IMR-90 (cell line): Measurements from ENCODE around the gene POLE3. TPM values are rescaled to one million over a fixed set of nuclear protein-coding genes. Genes with fewer than 3 reads are reported as not detected.

Experiments
- ATAC-seq: fragments of 200-7000 bp; cut with Tn5 transposase; 2 replicates; pipeline ENCODE4 v1.9.1; 2020; ENCODE audit warnings: low read depth, mild to moderate bottlenecking, moderate library complexity
- BruUV-seq: library from RNA; stranded (reverse); fragments of 400-500 nt; replicated peaks from 2 replicates; lab custom pipeline; 2021; lab: Mats Ljungman, UMichigan
- CTCF ChIA-PET: fragments of 300-600 bp; formaldehyde crosslinking; extraction: SDS; loops from one replicate; lab custom pipeline; 2021; ENCODE audit warnings: antibody characterized with exemption; lab: Yijun Ruan, JAX
- POLR2A ChIA-PET: fragments of 300-600 bp; sonication (Branson Sonifier 250); formaldehyde crosslinking; loops from one replicate; lab custom pipeline; 2022; ENCODE audit warnings: antibody characterized with exemption; ENCODE audit not compliant: unreplicated experiment; lab: Charles Lee
- DNase-seq: peaks from one replicate; pipeline ENCODE4 v3.0.0; 2013
- H2AFZ ChIP-seq: replicated peaks from 2 replicates; pipeline ENCODE3; 2013; ENCODE audit warnings: low read length, mild to moderate bottlenecking; ENCODE audit not compliant: poor library complexity
- H2AK5ac ChIP-seq: 2 replicates; pipeline ENCODE4 v1.6.1; 2013; ENCODE audit warnings: low read depth, low read length, inconsistent platforms
- H2AK9ac ChIP-seq: replicated peaks from 2 replicates; pipeline ENCODE3; 2013; ENCODE audit warnings: mild to moderate bottlenecking, low read depth, low read length, moderate library complexity; ENCODE audit not compliant: poor library complexity
- H2BK120ac ChIP-seq: 2 replicates; pipeline ENCODE4 v1.6.1; 2013; ENCODE audit warnings: low read depth, low read length, inconsistent platforms
- H2BK15ac ChIP-seq: 3 replicates; pipeline ENCODE4 v1.6.1; 2013; ENCODE audit warnings: low read depth, low read length, inconsistent platforms
- H2BK20ac ChIP-seq: 2 replicates; pipeline ENCODE4 v1.6.1; 2013; ENCODE audit warnings: low read depth, mild to moderate bottlenecking, inconsistent platforms, low read length, moderate library complexity
- H2BK5ac ChIP-seq: 2 replicates; pipeline ENCODE4 v1.6.1; 2013; ENCODE audit warnings: mild to moderate bottlenecking, low read depth, low read length, inconsistent platforms; ENCODE audit not compliant: poor library complexity, severe bottlenecking
- H3K14ac ChIP-seq: replicated peaks from 2 replicates; pipeline ENCODE4 v1.6.1; 2013; ENCODE audit warnings: low read depth, low read length, inconsistent platforms
- H3K18ac ChIP-seq: 2 replicates; pipeline ENCODE4 v1.6.1; 2013; ENCODE audit warnings: low read depth, low read length, control low read depth
- H3K23ac ChIP-seq: 2 replicates; pipeline ENCODE4 v1.6.1; 2013; ENCODE audit warnings: low read depth, low read length, inconsistent platforms
- H3K27ac ChIP-seq: 2 replicates; pipeline ENCODE4 v1.5.1; 2013; ENCODE audit warnings: mild to moderate bottlenecking, control low read depth, low read length; ENCODE audit not compliant: insufficient read depth
- H3K27me3 ChIP-seq: 2 replicates; pipeline ENCODE4 v1.6.1; 2013; ENCODE audit warnings: low read length; ENCODE audit not compliant: control insufficient read depth, insufficient read depth
- H3K36me3 ChIP-seq: 2 replicates; pipeline ENCODE4 v1.6.1; 2013; ENCODE audit warnings: low read length, mixed read lengths; ENCODE audit not compliant: control insufficient read depth, insufficient read depth
- H3K4ac ChIP-seq: 2 replicates; pipeline ENCODE4 v1.6.1; 2013; ENCODE audit warnings: low read depth, low read length, inconsistent platforms
- H3K4me1 ChIP-seq: 2 replicates; pipeline ENCODE4 v1.6.1; 2013; ENCODE audit warnings: low read length, mixed read lengths; ENCODE audit not compliant: control insufficient read depth, insufficient read depth
- H3K4me2 ChIP-seq: 2 replicates; pipeline ENCODE4 v1.6.1; 2013; ENCODE audit warnings: low read depth, mild to moderate bottlenecking, control low read depth, low read length, moderate library complexity
- H3K4me3 ChIP-seq: 2 replicates; pipeline ENCODE4 v1.5.1; 2013; ENCODE audit warnings: low read depth, mild to moderate bottlenecking, control low read depth, low read length, moderate library complexity; ENCODE audit not compliant: insufficient read depth
- H3K56ac ChIP-seq: 2 replicates; pipeline ENCODE4 v1.6.1; 2013; ENCODE audit warnings: low read length, inconsistent platforms; ENCODE audit not compliant: insufficient read depth; ENCODE audit errors: extremely low read depth
- H3K79me1 ChIP-seq, 2 experiments: 2 replicates each; pipeline ENCODE4 v1.6.1; 2013; ENCODE audit warnings: low read length in 2 of 2, inconsistent platforms in 1 of 2, low read depth in 1 of 2
- H3K9ac ChIP-seq: 2 replicates; pipeline ENCODE4 v1.6.1; 2013; ENCODE audit warnings: low read depth, low read length, control low read depth
- H3K9me1 ChIP-seq: 2 replicates; pipeline ENCODE4 v1.6.1; 2013; ENCODE audit warnings: low read length, inconsistent platforms; ENCODE audit not compliant: insufficient read depth
- H3K9me3 ChIP-seq: 2 replicates; pipeline ENCODE4 v1.6.1; 2013; ENCODE audit warnings: low read length; ENCODE audit not compliant: control insufficient read depth, insufficient read depth
- H4K20me1 ChIP-seq: 2 replicates; pipeline ENCODE4 v1.6.1; 2013; ENCODE audit warnings: low read length, inconsistent platforms; ENCODE audit not compliant: insufficient read depth
- H4K5ac ChIP-seq: 2 replicates; pipeline ENCODE4 v1.6.1; 2013; ENCODE audit warnings: mild to moderate bottlenecking, low read depth, low read length, control low read depth
- H4K8ac ChIP-seq, 2 experiments: 2 replicates each; pipeline ENCODE4 v1.6.1; 2013; ENCODE audit warnings: low read depth in 2 of 2, low read length in 2 of 2, control low read depth in 1 of 2, inconsistent platforms in 1 of 2
- H4K91ac ChIP-seq: 2 replicates; pipeline ENCODE4 v1.6.1; 2013; ENCODE audit warnings: low read depth, low read length, inconsistent platforms; ENCODE audit not compliant: insufficient read depth
- BHLHE40 ChIP-seq: fragments of 150-350 bp; IDR thresholded peaks from 2 replicates; pipeline ENCODE4 v1.6.1; 2016; ENCODE audit warnings: mild to moderate bottlenecking, low read depth, low read length
- CHD1 ChIP-seq: IDR thresholded peaks from 2 replicates; pipeline ENCODE4 v1.6.1; 2012; ENCODE audit warnings: low read depth, low read length, improper control_type of control experiment
- CTCF ChIP-seq: conservative IDR thresholded peaks from 2 replicates; pipeline ENCODE4 v1.5.1; 2012; ENCODE audit warnings: mild to moderate bottlenecking, low read depth, low read length, improper control_type of control experiment
- ELK1 ChIP-seq: fragments of 150-350 bp; IDR thresholded peaks from 2 replicates; pipeline ENCODE4 v1.6.1; 2016; ENCODE audit warnings: low read depth, mild to moderate bottlenecking, low read length, moderate library complexity, borderline replicate concordance
- FOS ChIP-seq: fragments of 150-350 bp; IDR thresholded peaks from 2 replicates; pipeline ENCODE4 v1.6.1; 2016; ENCODE audit warnings: low read depth, low read length
- MAFK ChIP-seq: IDR thresholded peaks from 2 replicates; pipeline ENCODE4 v1.6.1; 2012; ENCODE audit warnings: low read depth, low read length, improper control_type of control experiment
- MAZ ChIP-seq: IDR thresholded peaks from 2 replicates; pipeline ENCODE4 v1.6.1; 2012; ENCODE audit warnings: low read depth, mild to moderate bottlenecking, low read length, improper control_type of control experiment, moderate library complexity, borderline replicate concordance
- MXI1 ChIP-seq: IDR thresholded peaks from 2 replicates; pipeline ENCODE4 v1.6.1; 2012; ENCODE audit warnings: low read depth, mild to moderate bottlenecking, low read length, moderate library complexity, borderline replicate concordance
- NFE2L2 ChIP-seq: fragments of 150-350 bp; IDR thresholded peaks from 2 replicates; pipeline ENCODE4 v1.6.1; 2016; ENCODE audit warnings: low read depth, mild to moderate bottlenecking, low read length
- POLR2A ChIP-seq: IDR thresholded peaks from 2 replicates; pipeline ENCODE4 v1.6.1; 2012; ENCODE audit warnings: mild to moderate bottlenecking, low read depth, low read length
- RAD21 ChIP-seq: IDR thresholded peaks from 2 replicates; pipeline ENCODE4 v1.6.1; 2012; ENCODE audit warnings: low read length, improper control_type of control experiment
- RCOR1 ChIP-seq: IDR thresholded peaks from 2 replicates; pipeline ENCODE4 v1.6.1; 2012; ENCODE audit warnings: mild to moderate bottlenecking, low read length, improper control_type of control experiment; ENCODE audit not compliant: insufficient replicate concordance
- RFX5 ChIP-seq: IDR thresholded peaks from 2 replicates; pipeline ENCODE4 v1.8.0; 2012; ENCODE audit warnings: low read depth, mild to moderate bottlenecking, low read length, moderate library complexity
- WGBS, 2 experiments: methylation state at CpG; one replicate each; pipeline versions ENCODE4 v1.1.5 to v1.1.7; 2013; ENCODE audit warnings: missing lambda C conversion rate in 2 of 2; ENCODE audit not compliant: insufficient read length in 1 of 2; ENCODE audit errors: extremely low coverage in 2 of 2; 5-methylcytosine and 5-hydroxymethylcytosine counted together
- dilution Hi-C: fragments of 300-500 bp; cut with HindIII; formaldehyde crosslinking; loops from one replicate; pipeline ENCODE4 v1.14.3; 2018; ENCODE audit warnings: low sequenced_read_pairs; ENCODE audit not compliant: unreplicated experiment
- in situ Hi-C: fragments of 300-500 bp; cut with MboI; formaldehyde crosslinking; loops from 3 replicates; pipeline ENCODE4 v1.14.3; 2019; ENCODE audit warnings: low sequenced_read_pairs, inconsistent platforms, mixed read lengths
- intact Hi-C: fragments of 100-400 bp; cut with micrococcal nuclease; formaldehyde crosslinking; loops from 2 replicates; pipeline ENCODE4 v1.10.0; 2022
- polyA plus RNA-seq, 3 experiments: library from polyadenylated mRNA; depleted of rRNA; stranded (reverse); fragments of >200 nt; gene quantifications; 2 replicates each; pipeline ENCODE4 v1.2.3, GENCODE V29; 2012; ENCODE audit warnings: low replicate concordance in 1 of 3
- total RNA-seq: library from RNA; depleted of rRNA; stranded (reverse); fragments of >200 nt; gene quantifications from 2 replicates; pipeline ENCODE4 v1.2.3, GENCODE V29; 2012

The POLE3 gene
- total and polyA plus RNA-seq, 2 of the 4 experiments (the other 2 are of a cell fraction) = 34.8 to 43.0 TPM

- Histone ChIP-seq H3K9me3 (no peaks in the 10 kb centered on the region), H3K23ac (no peak overlapping the region), H4K5ac (no peak overlapping the region), H4K20me1 (no peaks in the 10 kb centered on the region), H3K79me1 (no peaks in the 10 kb centered on the region), H2AFZ (no peak overlapping the region), H3K14ac (no peak overlapping the region), H3K27ac (no peak overlapping the region), H3K4me3 (no peak overlapping the region), H2AK9ac (no peak overlapping the region), H3K56ac (no peak overlapping the region), H2BK15ac (no peak overlapping the region), H3K9me1 (no peaks in the 10 kb centered on the region), H3K9ac (no peak overlapping the region), H3K36me3 (no peaks in the 10 kb centered on the region; the same call in 1 of the 2 replicates), H3K4ac (no peak overlapping the region), H4K8ac (no peak overlapping the region), H2AK5ac (no peak overlapping the region), H3K4me2 (no peak overlapping the region), H2BK20ac (no peak overlapping the region), H2BK120ac (no peak overlapping the region), H3K4me1 (peaks cover 2% of the 10 kb centered on the region; the same call in 1 of the 2 replicates), H2BK5ac (no peak overlapping the region), H3K27me3 (no peaks in the 10 kb centered on the region; the same call in 1 of the 2 replicates), H3K18ac (no peak overlapping the region), H4K91ac (no peak overlapping the region)
- CTCF ChIA-PET = no interaction called here
- TF ChIP-seq RAD21 (no peak), NFE2L2 (no peak), RFX5 (no peak), CHD1 (no peak), POLR2A (no peak), ELK1 (no peak), RCOR1 (no peak), MAZ (no peak), CTCF (no peak), MXI1 (no peak), BHLHE40 (no peak), FOS (no peak), MAFK (no peak)
- WGBS, 2 experiments = 86% methylated on average over 1 of the region's 8 CpGs; no CpG with 5 or more reads in 1 of the 2 experiments
- POLR2A ChIA-PET = no interaction called here
- dilution Hi-C loops (no loop called here), in situ Hi-C loops (no loop called here), intact Hi-C loops (no loop called here)
- DNase-seq (no peak), ATAC-seq (no peak)
- no TSS peak for BruUV-seq
Measured at GRCh38 chr9:113381909-113382411, 28.5 kb downstream of the POLE3 start.
